K562 (cell line): ENCODE data around the gene IVL. TPM values are rescaled to one million over a fixed set of nuclear protein-coding genes. Genes with fewer than 3 reads are reported as not detected.

Experiments
- ATAC-seq: fragments of 200-7000 bp; cut with Tn5 transposase; 3 replicates; pipeline ENCODE4 v1.9.1; 2020; ENCODE audit warnings: moderate library complexity
- BruUV-seq: library from RNA; stranded (reverse); fragments of 400-500 nt; replicated peaks from 2 replicates; lab custom pipeline; 2021; lab: Mats Ljungman, UMichigan
- CTCF ChIA-PET: fragments of 300-600 bp; formaldehyde crosslinking; extraction: SDS; loops from one replicate; lab custom pipeline; 2021; ENCODE audit warnings: low intra/inter-chr PET ratio; lab: Yijun Ruan, JAX
- POLR2A ChIA-PET: fragments of 300-600, 350-650 bp; sonication (Branson Sonifier 250); formaldehyde crosslinking; extraction: SDS; loops from one replicate; lab custom pipeline; 2021; ENCODE audit warnings: antibody characterized with exemption, inconsistent platforms; lab: Yijun Ruan, JAX
- DNase-seq, 4 experiments: peaks; one replicate each; pipeline versions ENCODE4 v3.0.0 to v3.0.0-alpha.2; 2011 to 2018; ENCODE audit warnings: low spot score in 3 of 4, mixed read lengths in 3 of 4; ENCODE audit errors: extremely low read depth in 1 of 4
- FAIRE-seq: peaks from 2 replicates; lab custom pipeline; 2011; peaks lifted over from hg19 to GRCh38; lab: Jason Lieb, UNC
- H2AFZ ChIP-seq: 2 replicates; pipeline ENCODE4 v1.6.0; 2011; ENCODE audit warnings: low read depth, low read length, control low read depth, inconsistent platforms
- H3K27ac ChIP-seq: fragments of 200-600 bp; 3 replicates; pipeline ENCODE4 v1.8.0; 2011; ENCODE audit warnings: low read depth, mild to moderate bottlenecking, control low read depth, inconsistent platforms, low read length, moderate library complexity, mixed read lengths; ENCODE audit errors: extremely low read depth
- H3K27me3 ChIP-seq, 2 experiments: fragments of 300-600 bp in 1 of 2; 2 replicates in 1 of 2; 3 replicates in 1 of 2; pipeline versions ENCODE4 v1.6.0 to v1.8.0; 2011; ENCODE audit warnings: inconsistent platforms in 2 of 2, low read length in 2 of 2, mild to moderate bottlenecking in 1 of 2, mixed read lengths in 1 of 2, moderate library complexity in 1 of 2; ENCODE audit not compliant: control insufficient read depth in 2 of 2, insufficient read depth in 2 of 2
- H3K36me3 ChIP-seq: fragments of 300-600 bp; 3 replicates; pipeline ENCODE4 v1.8.0; 2011; ENCODE audit warnings: mild to moderate bottlenecking, low read length, inconsistent platforms; ENCODE audit not compliant: control insufficient read depth, insufficient read depth
- H3K4me1 ChIP-seq, 2 experiments: fragments of 200-600 bp in 1 of 2; replicated peaks in 1 of 2; 2 replicates in 1 of 2; 3 replicates in 1 of 2; pipeline versions ENCODE4 v1.5.1 to v1.8.0; 2011; ENCODE audit warnings: inconsistent platforms in 2 of 2, low read length in 2 of 2, mild to moderate bottlenecking in 1 of 2, mixed read lengths in 1 of 2, moderate library complexity in 1 of 2; ENCODE audit not compliant: control insufficient read depth in 2 of 2, insufficient read depth in 2 of 2
- H3K4me2 ChIP-seq: 2 replicates; pipeline ENCODE4 v1.6.1; 2011; ENCODE audit warnings: low read length, control low read depth, inconsistent platforms, mixed read lengths; ENCODE audit not compliant: insufficient read depth
- H3K4me3 ChIP-seq: fragments of 200-600 bp; sonication (generic), shearing (Covaris generic); 2 replicates; pipeline ENCODE4 v1.5.1; 2016; ENCODE audit warnings: control low read depth, inconsistent platforms
- H3K79me2 ChIP-seq: fragments of 200-600 bp; 3 replicates; pipeline ENCODE4 v1.8.0; 2011; ENCODE audit warnings: low read length, inconsistent platforms; ENCODE audit not compliant: control insufficient read depth, insufficient read depth
- H3K9ac ChIP-seq, 2 experiments: 2 replicates each; pipeline versions ENCODE4 v1.6.0 to v1.6.1; 2011; ENCODE audit warnings: low read depth in 2 of 2, low read length in 2 of 2, control low read depth in 1 of 2, inconsistent platforms in 1 of 2, mild to moderate bottlenecking in 1 of 2, mixed read lengths in 1 of 2; ENCODE audit not compliant: insufficient read depth in 1 of 2
- H3K9me1 ChIP-seq: one replicate; pipeline ENCODE4 v1.6.0; 2011; ENCODE audit warnings: inconsistent platforms, mild to moderate bottlenecking, low read length, moderate library complexity; ENCODE audit not compliant: control insufficient read depth, insufficient read depth
- H3K9me3 ChIP-seq: replicated peaks from 2 replicates; pipeline ENCODE4 v1.5.1; 2011; ENCODE audit warnings: low read depth, low read length, inconsistent platforms; ENCODE audit not compliant: control insufficient read depth, insufficient read depth
- H4K20me1 ChIP-seq: replicated peaks from 2 replicates; pipeline ENCODE4 v1.6.1; 2011; ENCODE audit warnings: low read length, inconsistent platforms, mixed read lengths; ENCODE audit not compliant: control insufficient read depth, insufficient read depth
- BRCA1 ChIP-seq, 2 experiments: fragments of 450-650 bp in 1 of 2; sonication (generic) in 1 of 2; formaldehyde crosslinking in 1 of 2; IDR thresholded peaks; 2 replicates each; pipeline versions ENCODE4 v1.5.0 to v1.6.1; 2017 to 2020; ENCODE audit warnings: mild to moderate bottlenecking in 1 of 2, missing genetic modification reagents in 1 of 2
- CBX5 ChIP-seq: IDR thresholded peaks from 2 replicates; pipeline ENCODE4 v1.6.1; 2014; ENCODE audit warnings: low read depth, borderline replicate concordance
- ETV6 ChIP-seq, 3 experiments: fragments of 150-350 bp in 1 of 3; sonication (generic) in 1 of 3; formaldehyde crosslinking in 1 of 3; IDR thresholded peaks; 2 replicates each; pipeline versions ENCODE4 v1.6.1 to v1.8.0; 2014 to 2022; ENCODE audit warnings: borderline replicate concordance in 2 of 3, low read depth in 2 of 3, antibody characterized with exemption in 1 of 3, low read length in 1 of 3, mild to moderate bottlenecking in 1 of 3, missing genetic modification reagents in 1 of 3
- HIVEP1 ChIP-seq: fragments of 250-450 bp; sonication (Bioruptor Pico); IDR thresholded peaks from 2 replicates; pipeline ENCODE4 v1.4.0; 2020; ENCODE audit warnings: mild to moderate bottlenecking
- MECOM ChIP-seq: fragments of 250-450 bp; sonication (Bioruptor Pico); IDR thresholded peaks from 2 replicates; pipeline ENCODE4 v1.8.0; 2022; ENCODE audit warnings: inconsistent platforms
- PHB ChIP-seq: fragments of 250-450 bp; sonication (Bioruptor Pico); IDR thresholded peaks from 2 replicates; pipeline ENCODE4 v1.5.0; 2021
- RHOXF2B ChIP-seq: fragments of 250-450 bp; sonication (Bioruptor Pico); conservative IDR thresholded peaks from 2 replicates; pipeline ENCODE4 v1.5.1; 2021
- SRSF3 ChIP-seq: fragments of 200-400 bp; formaldehyde crosslinking; IDR thresholded peaks from 2 replicates; pipeline ENCODE4 v1.6.1; 2016; ENCODE audit warnings: mild to moderate bottlenecking, low read length, moderate library complexity; ENCODE audit not compliant: insufficient read depth
- ZFX ChIP-seq: sonication (generic); formaldehyde crosslinking; IDR thresholded peaks from 2 replicates; pipeline ENCODE4 v1.8.0; 2022; ENCODE audit warnings: mild to moderate bottlenecking, missing genetic modification reagents, moderate library complexity
- WGBS: fragments of 100-300 bp; shearing (Covaris generic); methylation state at CpG from one replicate; pipeline ENCODE4 v1.1.6; 2016; ENCODE audit warnings: low coverage, mixed read lengths; ENCODE audit not compliant: insufficient coverage; ENCODE audit errors: missing lambda C conversion rate; 5-methylcytosine and 5-hydroxymethylcytosine counted together
- in situ Hi-C: fragments of 300-500 bp; cut with MboI; formaldehyde crosslinking; loops from 4 replicates; pipeline ENCODE4 v1.15.0; 2018; ENCODE audit warnings: inconsistent platforms, mixed read lengths
- intact Hi-C: fragments of 100-400 bp; cut with micrococcal nuclease; formaldehyde crosslinking; loops from 2 replicates; pipeline ENCODE4 v1.14.2; 2022
- polyA plus RNA-seq, 8 experiments: library from polyadenylated mRNA; depleted of rRNA in 4 of 8; stranded (reverse) in 5 of 8; unstranded in 3 of 8; fragments of >200 nt; fragmentation: Nextera tagmentation in 2 of 8; fragmentation: Illumina TruSeq in 1 of 8; extraction: Ambion mirVana in 2 of 8; extraction: Trizol in 1 of 8; gene quantifications; 2 replicates each; pipeline versions ENCODE4 v1.2.1 to v1.2.3, GENCODE V29; 2011 to 2014; ENCODE audit warnings: inconsistent platforms in 1 of 8, missing spikeins in 1 of 8
- total RNA-seq, 7 experiments: library from RNA; depleted of rRNA in 6 of 7; stranded (reverse); fragments of >200 nt in 6 of 7; fragmentation: Illumina TruSeq in 2 of 7; extraction: Trizol in 2 of 7; gene quantifications; 2 replicates each; pipeline versions ENCODE4 v1.2.1 to v1.2.3, GENCODE V29; 2011 to 2021; ENCODE audit warnings: low replicate concordance in 1 of 7
- TF ChIP-seq, protein P1 (sequence below), 2 experiments: fragments of 450-650 bp in 1 of 2; sonication (generic) in 1 of 2; formaldehyde crosslinking in 1 of 2; IDR thresholded peaks in 1 of 2; conservative IDR thresholded peaks in 1 of 2; 2 replicates each; pipeline versions ENCODE4 v1.6.1 to v1.8.1; 2016 to 2023; ENCODE audit warnings: mild to moderate bottlenecking in 2 of 2, moderate library complexity in 2 of 2, inconsistent platforms in 1 of 2, missing genetic modification reagents in 1 of 2
- TF ChIP-seq, protein P2 (sequence below): fragments of 250-450 bp; sonication (Bioruptor Pico); IDR thresholded peaks from 2 replicates; pipeline ENCODE4 v1.6.1; 2021; ENCODE audit warnings: mild to moderate bottlenecking

The IVL gene
- total and polyA plus RNA-seq, 9 of the 15 experiments (the other 6 are each of a cell fraction or from before 2014, with no cell fraction given), result not detected

DNA sequence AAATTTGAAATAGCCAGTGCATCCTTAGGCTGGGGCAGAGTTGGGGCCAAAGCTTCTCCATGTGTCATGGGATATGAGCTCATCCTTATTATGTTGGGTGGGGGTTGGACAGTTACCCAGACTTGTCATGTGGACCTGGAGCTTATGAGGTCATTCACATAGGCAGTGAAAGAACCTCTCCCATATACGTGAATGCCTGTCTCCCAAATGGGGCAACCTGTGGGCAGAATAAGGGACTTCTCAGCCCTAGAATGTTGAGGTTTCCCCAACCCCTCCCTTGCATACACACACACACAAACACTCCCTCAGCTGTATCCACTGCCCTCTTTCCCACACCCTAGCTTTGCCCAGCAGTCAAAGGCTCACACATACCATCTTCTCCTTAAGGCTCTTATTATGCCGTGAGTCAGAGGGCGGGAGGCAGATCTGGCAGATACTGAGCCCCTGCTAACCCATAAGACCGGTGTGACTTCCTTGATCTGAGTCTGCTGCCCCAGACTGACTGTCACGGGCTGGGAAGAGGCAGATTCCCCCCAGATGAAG lies 2.3 kb upstream of the IVL start:
- ChIA-PET CTCF (no interaction called here), POLR2A (interaction anchor here (0.8 to 0.9 kb wide), 2 partner anchors 9 to 327 kb away, joined by 3 to 4 read pairs; no protein-coding TSS in a partner anchor)
- TF ChIP-seq, protein P1, sequence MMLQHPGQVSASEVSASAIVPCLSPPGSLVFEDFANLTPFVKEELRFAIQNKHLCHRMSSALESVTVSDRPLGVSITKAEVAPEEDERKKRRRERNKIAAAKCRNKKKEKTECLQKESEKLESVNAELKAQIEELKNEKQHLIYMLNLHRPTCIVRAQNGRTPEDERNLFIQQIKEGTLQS (IDR thresholded peaks at IDR 0.05), result peak; percentile 47
- TF ChIP-seq, protein P1 (CRISPR knock-in tag; conservative IDR thresholded peaks at IDR 0.05), result no peak
- TF ChIP-seq PHB (CRISPR knock-in tag), result no peak
- WGBS, result 0% methylated on average over 5 of the region's 5 CpGs
- no peak for DNase-seq
- H3K9me1 ChIP-seq, result no peaks in the 10 kb centered on the region
- H3K4me1 ChIP-seq, result no peaks in the 10 kb centered on the region
- intact Hi-C loops (no loop called here), in situ Hi-C loops (no loop called here)
- no peaks in the 10 kb centered on the region for H3K79me2 ChIP-seq
- H4K20me1 ChIP-seq, result no peaks in the 10 kb centered on the region
- no peak overlapping the region for H3K9ac ChIP-seq
- no peak overlapping the region for H3K4me2 ChIP-seq
- no peaks in the 10 kb centered on the region for H3K9me3 ChIP-seq
- no peak overlapping the region for H2AFZ ChIP-seq
- H3K27ac ChIP-seq, result no peak overlapping the region
- no TSS peak for BruUV-seq
- peaks cover 0 to 4% of the 10 kb centered on the region in 2 experiments; a peak in 1 of 5 replicates for H3K27me3 ChIP-seq
- no peaks in the 10 kb centered on the region for H3K36me3 ChIP-seq
- no peak for ATAC-seq
- H3K4me3 ChIP-seq, result no peak overlapping the region
- no peak for FAIRE-seq

DNA sequence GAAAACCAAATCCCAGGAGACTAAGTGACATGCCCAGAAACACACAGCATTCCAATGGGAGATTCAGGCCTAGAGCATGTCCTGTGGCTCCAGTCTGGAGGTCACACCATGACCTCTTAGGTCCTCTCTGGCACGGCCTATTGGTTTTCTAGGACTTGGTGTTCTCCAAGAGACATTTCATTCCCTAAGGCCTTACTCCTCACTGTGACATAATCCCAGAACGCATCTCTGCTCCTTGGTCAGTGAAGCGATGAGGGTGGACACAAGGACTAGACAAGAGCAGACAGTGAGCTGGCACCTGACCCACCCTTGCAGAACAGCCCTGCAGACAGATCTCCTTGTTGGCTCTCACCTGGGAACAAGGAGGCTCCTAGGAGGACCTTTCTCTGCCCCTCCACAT lies 860 bp downstream of the IVL start:
- no peaks in the 10 kb centered on the region for H3K9me3 ChIP-seq
- 2% methylated on average over 3 of the region's 3 CpGs for WGBS
- H3K4me3 ChIP-seq, result no peak overlapping the region
- no peaks in the 10 kb centered on the region for H3K79me2 ChIP-seq
- H3K4me1 ChIP-seq, result no peaks in the 10 kb centered on the region
- no peak overlapping the region for H3K9ac ChIP-seq
- peaks cover 0 to 4% of the 10 kb centered on the region in 2 experiments; a peak in 1 of 5 replicates for H3K27me3 ChIP-seq
- ATAC-seq (no peak), FAIRE-seq (no peak), DNase-seq (no peak)
- H3K4me2 ChIP-seq, result no peak overlapping the region
- no peaks in the 10 kb centered on the region for H4K20me1 ChIP-seq
- no peak overlapping the region for H3K27ac ChIP-seq
- BruUV-seq, result no TSS peak
- in situ Hi-C loops (no loop called here), intact Hi-C loops (no loop called here)
- POLR2A ChIA-PET, result interaction anchor here (1.2 kb wide), 1 partner anchor 10 kb away, joined by 3 read pairs; no protein-coding TSS in a partner anchor
- H2AFZ ChIP-seq, result no peak overlapping the region
- no peaks in the 10 kb centered on the region for H3K36me3 ChIP-seq
- TF ChIP-seq CBX5, result no peak
- TF ChIP-seq SRSF3, result no peak
- no peak for TF ChIP-seq ETV6 (IDR thresholded peaks at IDR 0.05; ENCODE audit: borderline replicate concordance in 1 of 2, low read depth in 2 of 2, low read length in 1 of 2)
- no peak for TF ChIP-seq ETV6 (CRISPR knock-in tag; IDR thresholded peaks at IDR 0.05; ENCODE audit: borderline replicate concordance)
- TF ChIP-seq RHOXF2B (CRISPR knock-in tag), result no peak
- TF ChIP-seq MECOM (CRISPR knock-in tag), result no peak
- no peak for TF ChIP-seq BRCA1 (IDR thresholded peaks at IDR 0.05)
- TF ChIP-seq BRCA1 (CRISPR knock-in tag; IDR thresholded peaks at IDR 0.05), result no peak
- TF ChIP-seq, protein P2, sequence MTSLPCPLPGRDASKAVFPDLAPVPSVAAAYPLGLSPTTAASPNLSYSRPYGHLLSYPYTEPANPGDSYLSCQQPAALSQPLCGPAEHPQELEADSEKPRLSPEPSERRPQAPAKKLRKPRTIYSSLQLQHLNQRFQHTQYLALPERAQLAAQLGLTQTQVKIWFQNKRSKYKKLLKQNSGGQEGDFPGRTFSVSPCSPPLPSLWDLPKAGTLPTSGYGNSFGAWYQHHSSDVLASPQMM (CRISPR knock-in tag), result no peak
- TF ChIP-seq HIVEP1 (CRISPR knock-in tag), result no peak
- no peak for TF ChIP-seq ZFX (CRISPR knock-in tag)
- no peaks in the 10 kb centered on the region for H3K9me1 ChIP-seq
- CTCF ChIA-PET, result no interaction called here
